GM19467 (cell line): ENCODE measurements around the gene COX6A1.
"Not testable (repeated sequence)": the region's sequence is repeated elsewhere in the genome, so short reads cannot be mapped to it uniquely, and the experiment has no call there.

Experiments
- ATAC-seq: cut with Tn5 transposase; IDR thresholded peaks from one replicate; pipeline ENCODE4 v1.9.1; 2021; ENCODE audit warnings: mild to moderate bottlenecking, moderate library complexity; ENCODE audit not compliant: unreplicated experiment

COX6A1 gene

GRCh38 chr12:120425797-120426196 is 12.1 kb upstream of the COX6A1 start:
- ATAC-seq = no peak

- ATAC-seq = no peak
Measured at GRCh38 chr12:120428597-120429229, 9.2 kb upstream of the COX6A1 start.

- no peak for ATAC-seq
Measured at GRCh38 chr12:120429368-120429767, 8.5 kb upstream of the COX6A1 start.

DNA sequence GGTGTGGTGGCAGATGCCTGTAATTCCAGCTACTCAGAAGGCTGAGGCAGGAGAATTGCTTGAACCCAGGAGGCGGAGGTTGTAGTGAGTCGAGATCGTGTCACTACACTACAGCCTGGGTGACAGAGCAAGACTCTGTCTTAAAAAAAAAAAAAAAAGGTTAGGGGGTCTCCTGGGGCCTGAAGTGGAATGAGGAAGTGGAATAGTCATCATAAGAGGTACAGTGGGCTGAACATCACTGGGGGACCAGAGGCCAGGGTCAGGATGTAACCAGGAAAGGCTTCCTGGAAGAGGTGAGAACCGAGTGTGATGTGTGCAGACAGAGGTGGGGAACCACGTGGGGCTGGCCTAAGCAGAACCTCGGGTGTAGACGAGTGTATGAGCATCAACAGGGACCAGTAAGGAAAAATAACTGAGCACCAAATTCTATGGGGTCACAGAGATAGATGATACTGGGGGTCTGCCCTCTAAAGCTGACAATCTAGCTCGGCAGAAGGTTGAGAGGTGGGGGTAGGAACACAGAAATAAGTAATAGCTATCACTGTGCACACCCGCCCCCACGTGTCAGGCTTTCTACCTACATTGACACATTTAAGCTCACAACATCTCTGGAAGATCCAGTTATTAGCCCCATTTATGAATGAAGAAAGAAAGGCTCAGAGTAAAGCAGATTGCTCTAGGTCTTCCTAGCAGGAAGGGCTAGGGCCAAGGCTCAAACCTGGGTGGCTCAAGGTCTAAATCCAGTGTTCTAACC is 5.0 kb upstream of the COX6A1 start:
- ATAC-seq = no peak

- ATAC-seq = no peak
Measured at GRCh38 chr12:120438495-120439198, 734 bp downstream of the COX6A1 start.

- ATAC-seq = no peak
Measured at GRCh38 chr12:120439646-120440247, 1.8 kb downstream of the COX6A1 start.

DNA sequence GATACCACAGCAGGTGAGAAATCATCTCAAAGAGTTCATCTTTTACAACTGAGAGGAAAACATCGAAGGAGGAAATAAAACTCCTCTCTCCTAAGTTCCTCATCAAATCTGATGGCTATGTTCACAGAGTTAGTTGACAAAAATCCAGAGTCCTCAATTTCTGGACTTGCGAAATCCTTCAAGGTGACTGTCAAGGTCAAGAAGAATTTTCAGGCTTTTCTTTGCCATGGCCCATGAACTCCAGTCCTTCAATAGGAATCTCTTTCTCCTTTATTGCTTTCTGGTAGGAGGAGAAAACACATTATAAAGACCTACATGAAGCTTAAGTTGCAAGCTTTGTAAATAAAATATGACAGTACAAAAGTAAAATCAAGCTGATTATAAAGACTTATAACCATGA is 6.8 kb downstream of the COX6A1 start:
- ATAC-seq = no peak

DNA sequence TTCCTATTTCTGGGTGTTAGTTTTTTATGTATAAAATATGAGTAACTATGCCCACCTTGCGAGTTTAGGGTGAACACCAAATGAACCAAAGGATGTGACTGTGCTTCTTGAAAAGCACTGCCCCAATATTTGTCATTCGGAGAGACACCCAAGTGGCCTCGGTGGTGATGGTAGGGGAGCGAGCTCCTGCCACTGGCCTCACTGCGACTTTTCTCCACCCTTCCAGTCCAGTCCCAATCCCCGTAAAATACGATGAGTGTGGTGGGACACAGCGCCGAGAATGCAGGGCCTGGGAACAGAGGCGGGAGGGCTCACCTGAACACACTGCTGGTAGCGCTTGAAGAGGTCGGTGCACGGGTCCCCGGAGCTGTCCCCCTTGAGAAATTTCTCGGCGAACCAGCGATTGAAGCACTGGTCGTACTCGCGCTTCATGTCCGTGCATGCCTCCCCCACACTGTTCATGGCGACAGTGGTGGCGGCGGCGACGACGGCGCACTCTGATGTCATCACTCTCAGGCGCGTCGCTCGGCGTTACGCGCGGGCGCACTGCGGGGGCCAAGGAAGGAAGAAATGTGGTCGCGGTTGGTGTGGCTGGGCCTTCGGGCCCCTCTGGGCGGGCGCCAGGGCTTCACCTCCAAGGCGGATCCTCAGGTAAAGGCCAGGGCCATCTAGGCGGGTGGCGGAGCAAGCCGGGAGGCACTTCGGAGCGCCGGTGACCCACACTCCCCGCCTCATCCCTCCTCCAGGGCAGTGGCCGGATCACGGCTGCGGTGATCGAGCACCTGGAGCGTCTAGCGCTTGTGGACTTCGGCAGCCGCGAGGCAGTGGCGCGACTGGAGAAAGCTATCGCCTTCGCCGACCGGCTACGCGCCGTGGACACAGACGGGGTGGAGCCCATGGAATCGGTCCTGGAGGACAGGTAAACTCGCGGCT is 8.3 kb downstream of the COX6A1 start, which contains the start of the genes GATC and TRIAP1:
TSS of gene GATC (plus strand) at position 534 of the 933 bp plus-strand sequence. CDS start at position 571, 37 bp downstream.
TSS of gene TRIAP1 (minus strand) at position 474 of the 933 bp plus-strand sequence. CDS start at position 462, 12 bp downstream.
- peak; percentile 93 for ATAC-seq

DNA sequence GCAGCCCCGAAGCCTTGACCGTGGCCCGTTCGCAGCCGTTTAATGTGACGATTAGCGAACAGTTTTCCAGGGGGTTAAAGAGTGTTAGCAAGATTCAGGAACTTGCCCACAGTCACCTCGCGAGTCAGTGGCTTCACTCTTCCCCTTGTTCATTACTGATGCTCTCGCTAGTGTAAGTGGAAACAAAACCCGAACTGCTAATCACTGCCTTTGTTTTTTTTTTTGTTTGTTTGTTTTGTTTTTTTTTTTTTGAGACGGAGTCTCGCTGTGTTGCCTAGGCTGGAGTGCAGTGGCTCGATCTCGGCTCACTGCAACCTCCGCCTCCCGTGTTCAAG is 8.9 kb downstream of the COX6A1 start:
- not testable (repeated sequence) for ATAC-seq

GRCh38 chr12:120447992-120448391 is 10.1 kb downstream of the COX6A1 start:
- no peak for ATAC-seq

- not testable (repeated sequence) for ATAC-seq
Measured at GRCh38 chr12:120452524-120452923, 14.6 kb downstream of the COX6A1 start.

DNA sequence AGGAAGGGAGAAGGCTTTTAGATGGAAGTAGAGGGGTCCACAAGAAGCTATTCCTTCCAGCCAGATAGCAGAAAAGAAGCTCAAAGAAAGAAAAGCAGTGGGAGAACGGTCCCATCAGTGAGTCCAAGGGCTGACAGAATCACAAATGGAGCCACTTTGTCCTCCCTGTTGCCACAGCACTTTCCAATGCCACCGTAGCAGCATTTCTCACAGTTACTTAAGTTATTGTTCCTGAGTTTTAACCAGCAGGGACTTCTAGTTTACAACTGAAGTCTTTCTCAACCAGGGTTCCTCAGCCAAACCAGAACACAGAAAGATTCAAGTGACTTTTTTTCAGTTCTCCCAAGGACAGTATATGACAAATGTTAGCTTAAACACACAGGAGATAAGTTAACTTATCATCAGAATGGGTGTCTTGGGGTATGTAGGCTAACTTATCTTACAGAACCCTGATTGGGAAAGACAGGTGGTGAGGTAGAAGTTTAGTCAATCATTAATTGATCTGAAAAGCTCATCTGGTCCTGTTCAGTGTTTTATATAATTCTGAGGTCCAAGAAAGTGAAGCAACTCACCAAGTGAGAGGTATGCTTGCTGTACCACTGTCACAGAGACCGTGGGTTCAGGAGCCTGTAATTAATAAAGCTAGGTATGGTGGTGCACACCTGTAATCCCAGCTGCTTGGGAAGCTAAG is 15.3 kb downstream of the COX6A1 start:
- ATAC-seq = no peak

- no peak for ATAC-seq
Measured at GRCh38 chr12:120453977-120454376, 16.1 kb downstream of the COX6A1 start.

DNA sequence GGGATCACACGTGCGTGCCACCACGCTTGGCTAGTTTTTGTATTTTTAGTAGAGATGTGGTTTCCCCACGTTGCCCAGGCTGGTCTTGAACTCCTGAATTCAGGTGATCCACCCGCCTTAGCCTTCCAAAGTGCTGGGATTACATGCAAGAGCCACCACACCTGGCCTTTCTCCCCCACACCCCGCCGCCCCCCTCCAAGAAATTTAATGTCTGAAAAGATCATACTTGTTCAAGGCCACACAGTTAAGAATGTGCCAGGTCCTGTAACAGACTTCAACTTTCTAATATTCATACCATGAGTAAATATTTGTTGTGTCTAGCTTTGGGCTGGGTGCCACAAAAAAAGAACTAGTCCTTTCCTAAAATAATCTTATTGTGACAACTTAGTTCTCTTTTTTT is 17.4 kb downstream of the COX6A1 start:
- ATAC-seq = no peak

- ATAC-seq = no peak
Measured at GRCh38 chr12:120457133-120457532, 19.2 kb downstream of the COX6A1 start.

GRCh38 chr12:120460157-120460556 is 22.2 kb downstream of the COX6A1 start:
- ATAC-seq = no peak

DNA sequence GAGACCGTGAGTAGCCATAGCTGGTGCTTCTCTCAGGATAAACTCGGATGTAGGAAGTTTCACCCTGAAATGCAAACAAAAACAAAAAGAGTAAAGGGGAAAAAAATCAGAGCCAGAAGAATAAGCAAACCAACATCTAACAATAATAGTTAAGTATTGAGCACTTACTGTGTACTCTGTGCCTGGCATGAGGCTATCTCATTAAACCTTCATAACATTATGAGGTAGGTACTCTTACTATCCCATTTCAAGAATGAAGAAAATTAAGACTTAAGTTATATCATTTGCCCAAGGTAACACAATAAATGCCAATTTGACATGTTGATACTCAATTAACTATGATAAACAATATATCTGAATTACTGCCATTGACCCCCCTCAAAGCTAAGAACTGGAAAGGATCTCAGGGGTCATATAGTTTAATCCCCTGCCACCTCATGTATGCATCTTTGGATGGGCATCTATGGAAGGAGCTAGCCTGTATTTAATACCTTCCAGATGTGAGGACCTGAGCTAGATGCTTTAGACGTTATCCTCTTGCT is 24.3 kb downstream of the COX6A1 start:
- no peak for ATAC-seq

- ATAC-seq = no peak
Measured at GRCh38 chr12:120463712-120464111, 25.8 kb downstream of the COX6A1 start.

- no peak for ATAC-seq
Measured at GRCh38 chr12:120465756-120466155, 27.8 kb downstream of the COX6A1 start.
